Measurements from ENCODE around the gene ANKRD44.
"Not testable (repeated sequence)": the region's sequence is repeated elsewhere in the genome, so short reads cannot be mapped to it uniquely, and the experiment has no call there.

ANKRD44 gene

DNA sequence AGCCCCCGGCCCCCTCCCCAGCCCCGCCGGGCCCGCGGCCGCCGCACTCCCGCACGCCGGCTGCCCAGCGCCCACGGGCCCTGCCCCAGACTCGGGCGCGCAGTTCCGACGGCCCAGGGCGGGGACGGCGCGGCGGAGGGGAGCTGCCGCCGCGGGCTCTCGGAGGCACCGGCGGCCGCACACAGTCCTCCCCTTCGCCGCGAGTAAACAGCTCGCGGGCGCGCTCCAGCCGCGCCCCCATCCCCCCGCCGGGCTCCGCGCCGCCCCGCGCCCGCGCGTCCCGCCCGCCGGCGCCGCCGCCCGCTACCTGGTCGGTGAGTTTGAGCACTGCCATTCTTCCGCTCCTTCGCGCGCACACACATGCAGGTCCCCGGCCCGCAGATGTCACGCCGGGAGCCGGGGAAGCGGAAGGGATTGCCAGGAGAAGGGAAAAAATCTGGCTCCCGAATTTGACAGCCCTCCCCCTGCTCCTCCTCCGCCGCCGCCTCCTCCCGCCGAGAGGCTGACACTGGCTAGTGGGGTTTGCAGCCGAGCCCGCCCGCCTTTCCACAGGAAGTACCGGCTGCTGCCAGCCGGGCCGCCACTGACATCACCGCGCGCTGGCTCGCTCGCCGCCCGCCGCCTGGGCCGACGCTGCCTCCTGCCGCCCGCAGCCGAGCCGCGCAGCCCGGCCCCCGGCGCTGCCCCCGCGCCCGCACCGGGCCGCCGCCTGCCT lies at the start of gene ANKRD44:
ANKRD44 (minus strand) TSS at position 510 of the 715 bp plus-strand sequence; CDS start at position 334, 176 bp downstream.
- peak; percentile 67 to 82 for DNase-seq (ENCODE audit: low read depth in 2 of 2, low spot score in 1 of 2)

DNA sequence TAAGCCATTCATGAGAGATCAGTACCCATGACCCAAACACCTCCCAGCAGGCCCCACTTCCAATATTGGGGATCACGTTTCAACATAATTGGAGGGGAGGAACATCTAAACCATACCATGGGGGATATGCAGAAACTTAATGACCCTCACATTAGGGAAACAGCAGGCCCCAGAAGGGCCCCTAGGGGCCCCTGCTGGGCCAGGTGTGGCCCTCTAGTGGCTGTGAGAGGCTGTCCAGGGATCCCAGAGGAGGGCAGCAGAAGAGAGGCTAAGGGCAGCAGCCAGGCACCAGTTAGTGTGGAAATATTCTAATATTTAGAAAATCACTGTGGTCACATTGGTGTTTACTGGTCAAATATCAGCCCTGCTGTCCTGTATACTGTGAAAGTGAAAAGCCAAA lies 49.3 kb upstream of the ANKRD44 start:
- no peak for DNase-seq (ENCODE audit: low read depth in 2 of 2, low spot score in 1 of 2)

DNA sequence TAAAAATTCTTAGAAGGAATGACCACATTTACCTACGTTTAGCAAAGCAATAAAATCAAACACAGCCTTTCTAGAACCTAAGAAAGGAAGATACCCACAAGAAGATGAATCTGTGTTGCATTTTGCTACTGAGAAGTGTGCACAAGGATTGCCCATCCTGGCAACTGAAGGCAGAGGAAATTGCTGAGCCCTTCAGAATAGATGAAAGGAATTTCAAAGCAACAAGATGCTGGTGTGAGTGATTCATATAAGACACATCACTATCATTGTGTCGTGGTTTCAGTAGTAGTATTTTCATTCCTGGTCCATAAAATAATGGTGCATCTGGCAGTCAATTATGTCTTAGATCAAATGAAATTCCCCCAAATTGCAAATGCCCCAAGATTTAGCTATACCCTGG lies 48.4 kb upstream of the ANKRD44 start:
- DNase-seq (ENCODE audit: low read depth in 2 of 2, low spot score in 1 of 2), result no peak

DNA sequence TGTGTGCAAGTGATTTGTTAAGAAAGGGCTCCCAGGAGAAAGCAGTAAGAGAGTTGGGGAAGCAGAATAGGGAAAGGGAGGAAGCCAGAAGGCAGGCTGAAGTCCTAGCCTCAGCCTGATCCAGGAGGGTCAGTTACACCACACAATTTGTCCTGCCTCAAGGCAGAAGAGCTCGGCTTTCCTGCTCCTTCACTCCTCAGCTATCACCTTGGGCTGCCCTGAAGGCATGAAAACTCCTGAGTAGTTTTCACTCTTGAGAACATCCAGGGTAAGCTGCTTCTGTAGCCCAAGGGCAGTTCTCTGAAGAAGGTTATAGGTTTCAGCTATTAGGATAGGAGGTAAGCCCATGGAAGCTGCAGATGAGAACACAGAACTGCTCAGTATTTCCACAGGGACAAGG lies 47.4 kb upstream of the ANKRD44 start:
- no peak for DNase-seq (ENCODE audit: low read depth in 2 of 2, low spot score in 1 of 2)

DNA sequence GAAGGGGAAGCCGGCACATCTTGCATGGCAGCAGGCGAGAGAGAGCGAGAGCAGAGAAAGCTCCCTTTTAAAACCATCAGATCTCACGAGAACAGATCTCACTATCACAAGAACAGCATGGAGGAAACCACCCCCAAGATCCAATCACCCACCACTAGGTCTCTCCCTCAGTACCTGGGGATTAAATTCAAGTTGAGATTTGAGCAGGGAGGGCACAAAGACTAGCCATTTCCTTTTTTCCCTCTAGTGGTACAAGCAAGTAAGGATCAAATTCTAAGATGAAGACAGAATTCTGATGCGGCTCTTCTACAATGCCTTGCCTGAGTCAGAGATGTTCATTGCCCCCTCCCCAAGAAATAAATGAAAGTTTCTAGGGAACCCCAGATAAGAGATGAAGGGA lies 45.6 kb upstream of the ANKRD44 start:
- no peak for DNase-seq (ENCODE audit: low read depth in 2 of 2, low spot score in 1 of 2)

DNA sequence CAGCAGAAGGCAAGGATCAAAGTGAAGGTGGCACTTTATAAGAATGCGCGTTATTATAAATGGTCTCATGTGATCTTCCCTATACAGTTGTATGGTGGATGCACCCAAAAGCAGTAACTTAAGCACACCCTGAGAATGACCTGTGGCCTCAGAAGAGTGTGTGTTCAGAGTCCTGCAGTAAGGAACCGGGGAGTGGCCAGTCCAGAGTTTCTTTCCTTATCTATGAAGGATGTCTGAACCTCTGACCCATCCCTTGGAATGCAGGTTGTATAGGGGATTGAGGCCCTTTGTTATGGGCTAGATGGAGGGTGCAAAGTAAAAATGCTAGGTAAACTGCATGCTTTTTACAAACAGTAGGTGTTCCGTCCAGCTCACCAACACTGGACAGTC lies 43.6 kb upstream of the ANKRD44 start:
- no peak for DNase-seq (ENCODE audit: low read depth in 2 of 2, low spot score in 1 of 2)

DNA sequence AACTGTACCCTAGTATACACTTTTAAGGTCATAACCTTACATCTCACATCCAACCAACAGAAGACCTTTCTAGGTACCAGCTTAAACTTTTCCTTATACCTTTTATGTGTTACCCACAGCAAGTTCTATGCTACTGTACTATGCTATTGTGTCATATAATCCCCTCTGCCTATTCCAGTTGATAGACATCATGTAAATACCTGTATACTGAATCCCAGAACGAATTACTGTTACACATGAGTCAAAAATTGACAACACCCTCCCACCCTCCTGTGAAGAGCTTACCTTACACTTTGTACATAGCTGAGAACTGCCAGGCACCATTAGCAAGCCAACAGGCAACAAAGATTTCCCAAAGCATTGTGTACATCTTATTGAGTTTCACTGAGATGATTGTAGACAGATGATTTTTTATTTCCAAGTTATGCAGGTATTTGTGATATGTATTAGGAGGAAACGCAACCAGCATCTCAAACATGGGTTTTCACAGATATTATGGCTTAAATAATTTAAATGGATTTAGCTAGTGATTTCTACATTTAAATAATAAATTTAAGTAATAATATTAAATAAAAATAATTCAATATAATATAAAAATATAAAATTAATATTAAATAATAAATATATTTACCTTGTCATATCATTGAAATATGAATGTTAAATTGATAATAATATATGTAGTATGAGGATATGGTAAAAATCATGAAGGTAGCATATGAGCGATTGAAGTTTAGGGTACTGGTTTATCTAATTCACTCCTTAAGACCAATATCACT lies 43.0 kb upstream of the ANKRD44 start:
- no peak for DNase-seq (ENCODE audit: low read depth in 2 of 2, low spot score in 1 of 2)

DNA sequence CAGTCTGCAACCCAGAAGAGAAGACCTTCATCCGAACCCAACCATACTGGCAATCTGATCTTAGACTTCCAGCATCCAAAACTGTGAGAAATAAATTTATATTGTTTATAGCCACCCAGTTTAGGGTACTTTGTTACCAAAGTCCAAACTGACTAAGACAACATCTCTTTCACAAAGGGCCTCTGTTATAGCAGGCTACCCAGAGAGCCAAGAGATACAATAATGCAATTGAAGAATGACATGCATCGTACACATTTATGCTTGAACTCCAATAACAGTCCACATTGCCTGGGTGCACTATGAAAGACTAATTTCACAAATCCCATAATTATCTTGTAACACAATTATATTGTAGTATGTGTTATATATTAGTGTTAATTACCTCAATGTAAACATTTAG lies 39.1 kb upstream of the ANKRD44 start:
- DNase-seq (ENCODE audit: low read depth in 2 of 2, low spot score in 1 of 2), result no peak

DNA sequence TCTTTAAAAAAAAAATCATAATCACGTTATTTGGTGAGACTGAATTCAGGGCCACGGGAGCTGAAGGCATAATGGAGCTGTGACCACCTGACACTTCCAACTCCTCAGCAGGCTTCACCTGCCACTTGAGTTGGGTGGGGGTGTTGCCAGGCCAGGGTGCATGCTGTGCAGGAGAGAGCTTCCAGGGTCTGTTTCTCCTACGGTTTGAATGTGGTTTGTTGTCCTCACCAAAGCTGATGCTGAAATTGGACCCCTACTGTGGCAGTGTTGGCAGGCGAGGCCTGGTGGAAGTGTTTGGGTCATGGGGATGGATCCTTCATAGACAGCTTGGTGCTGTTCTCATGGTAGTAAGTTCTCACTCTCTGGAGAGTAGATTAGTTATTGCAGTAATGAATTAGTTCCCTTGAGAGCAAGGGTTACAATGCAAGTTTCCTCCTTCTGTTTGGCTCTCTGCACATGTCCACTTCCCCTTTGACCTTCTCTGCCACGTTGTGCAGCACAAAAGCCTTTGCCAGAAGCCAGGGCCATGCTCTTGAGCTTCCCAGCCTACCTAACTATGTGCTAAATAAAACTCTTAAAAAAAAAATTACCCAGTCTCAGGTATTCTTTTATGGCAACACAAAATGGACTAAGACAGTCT lies 38.3 kb upstream of the ANKRD44 start:
- DNase-seq (ENCODE audit: low read depth in 2 of 2, low spot score in 1 of 2), result no peak

DNA sequence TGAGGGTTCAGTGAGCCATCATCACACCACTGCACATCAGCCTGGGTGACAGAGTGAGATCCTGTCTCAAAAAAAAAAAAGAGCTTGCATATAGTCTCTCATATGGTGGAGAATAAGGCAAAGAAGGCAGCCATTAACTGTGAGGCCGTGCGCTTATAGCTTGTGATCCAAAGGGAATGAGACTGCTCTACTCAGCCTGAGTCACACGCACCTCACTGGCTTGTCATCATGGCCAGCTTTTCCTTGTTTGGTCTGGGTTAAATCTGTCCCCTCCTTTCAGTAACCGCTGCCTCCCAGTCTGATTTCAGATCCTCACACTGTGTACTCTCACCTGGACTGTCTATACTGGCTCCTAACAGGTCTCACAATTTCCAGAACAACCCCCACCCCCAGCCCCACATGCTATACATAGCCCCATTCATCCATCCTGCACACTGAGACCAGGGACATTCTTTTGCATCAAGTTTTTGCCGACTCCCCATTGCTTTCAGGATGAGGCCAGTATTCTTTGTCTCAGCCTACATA lies 35.3 kb upstream of the ANKRD44 start:
- DNase-seq (ENCODE audit: low read depth in 2 of 2, low spot score in 1 of 2), result no peak

DNA sequence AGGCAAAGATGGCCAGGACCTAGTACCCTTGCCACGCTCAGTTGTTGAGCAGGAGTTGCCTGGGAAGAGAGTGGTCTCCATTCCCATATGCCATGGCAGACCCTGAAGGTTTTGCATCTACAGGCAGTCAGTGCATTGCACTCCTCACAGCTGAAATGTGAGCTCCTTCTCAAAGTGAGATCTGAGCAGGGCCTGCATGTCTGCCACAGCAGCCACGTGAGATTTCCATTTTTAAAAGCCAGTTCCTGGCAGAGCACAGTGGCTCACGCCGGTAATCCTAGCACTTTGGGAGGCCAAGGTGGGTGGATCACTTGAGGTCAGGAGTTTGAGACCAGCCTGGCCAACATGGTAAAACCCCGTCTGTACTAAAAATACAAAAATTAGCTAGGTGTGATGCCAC lies 33.4 kb upstream of the ANKRD44 start:
- DNase-seq (ENCODE audit: low read depth in 2 of 2, low spot score in 1 of 2), result not testable (repeated sequence)

DNA sequence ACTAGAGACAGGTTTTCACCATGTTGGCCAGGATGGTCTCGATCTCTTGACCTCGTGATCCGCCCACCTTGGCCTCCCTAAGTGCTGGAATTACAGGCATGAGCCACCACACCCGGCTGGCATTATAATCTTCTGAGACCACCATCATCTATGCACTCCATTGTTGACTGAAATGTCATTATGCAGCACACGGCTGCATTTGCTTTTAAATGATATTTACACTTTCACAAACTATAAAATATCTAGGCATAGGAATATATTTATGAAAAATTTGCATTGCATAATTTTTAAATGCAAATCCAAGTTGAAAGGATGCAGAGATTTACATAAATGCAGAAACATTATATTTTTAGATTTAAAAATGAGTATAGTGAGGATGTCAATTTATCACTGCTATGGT lies 30.0 kb upstream of the ANKRD44 start:
- no peak for DNase-seq (ENCODE audit: low read depth in 2 of 2, low spot score in 1 of 2)

DNA sequence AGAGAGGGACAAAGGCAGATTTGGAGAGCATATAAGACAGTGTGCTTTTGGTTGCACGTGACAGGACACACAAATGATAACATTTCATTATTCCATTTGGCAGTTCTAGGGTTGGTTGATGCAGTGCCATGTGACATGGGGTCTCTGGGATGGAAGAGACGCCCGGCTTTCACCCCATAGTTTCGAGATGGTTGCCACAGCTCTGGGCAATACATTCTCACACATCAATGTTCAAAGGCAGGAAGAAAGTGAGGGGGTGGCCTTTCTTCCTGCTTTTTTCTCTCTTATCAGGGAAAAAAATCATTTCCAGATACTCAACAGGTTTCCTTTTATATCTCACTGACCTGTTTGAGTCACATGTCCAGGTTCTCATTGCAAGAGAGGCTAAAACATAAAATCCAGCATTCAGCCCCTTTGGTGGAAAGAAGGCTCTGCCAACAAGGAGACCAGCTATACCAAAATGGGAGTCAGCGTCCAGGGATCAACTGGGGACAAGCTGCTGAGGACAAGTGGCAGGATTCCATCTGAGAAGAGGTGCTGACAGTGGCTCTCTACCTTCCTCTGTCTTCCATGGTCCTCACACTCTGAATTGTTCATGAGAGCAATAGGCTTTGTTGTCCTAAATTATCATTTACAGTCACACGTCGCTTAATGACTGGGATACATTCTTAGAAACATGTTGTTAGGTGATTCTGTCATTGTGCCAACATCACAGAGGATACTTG lies 29.1 kb upstream of the ANKRD44 start:
- no peak for DNase-seq (ENCODE audit: low read depth in 2 of 2, low spot score in 1 of 2)

DNA sequence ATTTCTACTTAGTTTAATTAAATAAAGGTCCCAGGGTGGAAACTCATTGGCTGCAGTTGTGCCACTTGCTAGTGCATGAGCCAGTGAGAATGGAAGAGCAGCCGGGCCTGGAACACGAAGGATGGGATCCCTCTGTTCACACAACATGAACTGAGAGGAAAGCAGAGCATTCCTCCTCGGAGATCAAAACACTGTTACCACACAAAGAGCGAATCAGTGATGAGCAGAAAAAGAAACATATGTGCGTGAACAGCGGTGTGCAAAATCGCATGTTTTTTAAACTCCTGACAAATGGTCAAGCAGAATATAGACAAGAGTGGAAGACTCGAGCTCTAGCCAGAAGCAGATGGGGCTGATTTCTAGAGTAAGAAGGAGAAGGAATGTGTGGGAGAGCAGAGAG lies 28.4 kb upstream of the ANKRD44 start:
- DNase-seq (ENCODE audit: low read depth in 2 of 2, low spot score in 1 of 2), result no peak

DNA sequence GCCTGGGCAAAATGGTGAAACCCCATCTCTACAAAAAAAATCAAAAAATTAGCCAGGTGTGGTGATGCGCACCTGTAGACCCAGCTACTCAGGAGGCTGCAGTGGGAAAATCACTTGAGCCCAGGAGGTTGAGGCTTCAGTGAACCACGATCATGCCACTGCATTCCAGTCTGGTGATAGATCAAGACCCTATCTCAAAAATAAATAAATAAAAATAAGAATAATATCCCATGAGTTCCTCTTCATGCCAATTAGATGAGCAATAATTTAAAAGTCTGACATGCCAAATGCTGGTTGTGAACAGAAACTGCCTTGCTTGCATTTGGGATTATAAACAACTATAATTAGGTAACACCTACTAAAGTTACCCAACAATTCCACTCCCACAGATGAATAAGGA lies 22.1 kb upstream of the ANKRD44 start:
- no peak for DNase-seq (ENCODE audit: low read depth in 2 of 2, low spot score in 1 of 2)

DNA sequence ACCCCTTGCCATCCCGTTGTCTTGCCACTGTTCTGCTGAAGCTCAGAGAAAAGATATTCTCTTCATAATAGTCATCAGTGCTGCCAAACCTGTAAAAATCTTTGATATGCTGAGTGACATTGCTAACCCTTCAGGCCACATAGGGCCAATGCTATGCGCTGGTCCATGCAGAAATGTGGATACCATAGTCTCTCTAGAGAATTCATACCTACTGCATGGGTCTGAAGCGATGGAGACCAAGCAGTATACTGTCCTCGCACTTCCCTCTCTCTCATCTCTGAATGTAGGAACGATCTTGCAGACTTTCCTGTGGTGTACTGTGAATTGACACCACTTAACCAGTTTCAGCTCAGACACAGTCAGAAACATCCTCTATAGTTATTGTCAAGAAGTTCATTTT lies 17.9 kb upstream of the ANKRD44 start:
- DNase-seq (ENCODE audit: low read depth in 2 of 2, low spot score in 1 of 2), result no peak

DNA sequence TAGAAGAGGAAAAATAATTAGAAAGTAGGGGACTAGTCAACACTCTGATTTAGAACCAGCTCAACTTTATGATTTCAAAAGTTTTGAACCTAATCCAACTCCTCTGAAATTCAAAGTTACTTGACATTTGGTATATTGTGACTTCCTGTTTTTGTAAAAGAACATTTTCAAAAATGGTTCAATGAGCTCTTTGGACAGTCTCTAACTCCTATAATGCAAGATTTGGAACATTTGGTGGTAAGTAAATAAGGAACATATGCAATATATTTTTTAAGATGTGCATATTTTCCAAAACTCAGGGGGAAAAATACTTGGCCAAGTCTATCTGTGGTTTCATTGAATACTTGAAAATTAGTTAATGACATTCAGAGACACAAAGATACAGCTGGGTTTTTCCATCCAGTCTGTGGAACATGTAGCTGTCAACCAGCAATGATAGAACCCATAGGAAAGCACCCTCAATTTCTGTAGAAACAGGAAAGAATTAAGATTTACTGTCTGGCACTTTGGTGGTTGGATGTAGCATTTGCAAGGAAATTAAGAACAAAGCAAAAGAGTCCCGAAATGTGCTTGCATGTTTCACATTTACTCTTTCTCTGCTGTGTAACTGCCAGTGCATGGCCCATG lies 17.0 kb upstream of the ANKRD44 start:
- no peak for DNase-seq (ENCODE audit: low read depth in 2 of 2, low spot score in 1 of 2)

DNA sequence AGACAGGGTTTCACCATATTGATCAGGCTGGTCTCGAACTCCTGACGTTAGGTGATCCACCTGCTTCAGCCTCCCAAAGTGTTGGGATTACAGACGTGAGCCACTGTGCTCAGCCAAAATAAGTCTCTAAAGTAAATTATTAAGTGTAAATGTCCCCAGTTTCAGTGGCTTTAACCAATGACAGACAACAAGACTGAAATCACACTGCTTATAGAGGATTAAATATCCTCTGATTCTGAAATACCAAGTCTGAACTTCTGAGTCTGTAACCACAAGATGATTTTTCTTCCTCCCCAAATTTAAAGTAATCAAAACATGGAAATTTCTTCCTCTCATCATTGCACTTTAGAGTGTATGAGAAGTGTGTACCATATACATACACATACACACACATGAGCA lies 16.5 kb upstream of the ANKRD44 start:
- no peak for DNase-seq (ENCODE audit: low read depth in 2 of 2, low spot score in 1 of 2)

DNA sequence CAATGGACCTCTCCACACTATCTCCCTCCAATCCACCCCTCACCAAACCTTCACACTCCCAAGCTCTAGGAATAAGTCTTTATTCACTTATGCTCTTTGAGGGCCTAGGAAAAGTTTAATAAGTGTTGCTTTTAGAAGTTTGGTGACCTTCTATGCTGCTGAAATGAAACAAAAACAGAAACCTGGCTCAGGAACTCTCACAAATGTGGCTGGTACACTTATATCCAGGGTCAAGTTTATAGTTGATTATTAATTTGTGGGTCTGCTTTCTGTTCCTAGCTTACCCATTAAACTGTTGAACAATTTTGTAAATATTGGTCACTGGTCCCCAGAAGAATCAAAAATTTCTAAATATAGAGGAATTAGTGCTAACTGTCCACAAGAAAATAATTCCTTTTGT lies 14.2 kb upstream of the ANKRD44 start:
- DNase-seq (ENCODE audit: low read depth in 2 of 2, low spot score in 1 of 2), result no peak

DNA sequence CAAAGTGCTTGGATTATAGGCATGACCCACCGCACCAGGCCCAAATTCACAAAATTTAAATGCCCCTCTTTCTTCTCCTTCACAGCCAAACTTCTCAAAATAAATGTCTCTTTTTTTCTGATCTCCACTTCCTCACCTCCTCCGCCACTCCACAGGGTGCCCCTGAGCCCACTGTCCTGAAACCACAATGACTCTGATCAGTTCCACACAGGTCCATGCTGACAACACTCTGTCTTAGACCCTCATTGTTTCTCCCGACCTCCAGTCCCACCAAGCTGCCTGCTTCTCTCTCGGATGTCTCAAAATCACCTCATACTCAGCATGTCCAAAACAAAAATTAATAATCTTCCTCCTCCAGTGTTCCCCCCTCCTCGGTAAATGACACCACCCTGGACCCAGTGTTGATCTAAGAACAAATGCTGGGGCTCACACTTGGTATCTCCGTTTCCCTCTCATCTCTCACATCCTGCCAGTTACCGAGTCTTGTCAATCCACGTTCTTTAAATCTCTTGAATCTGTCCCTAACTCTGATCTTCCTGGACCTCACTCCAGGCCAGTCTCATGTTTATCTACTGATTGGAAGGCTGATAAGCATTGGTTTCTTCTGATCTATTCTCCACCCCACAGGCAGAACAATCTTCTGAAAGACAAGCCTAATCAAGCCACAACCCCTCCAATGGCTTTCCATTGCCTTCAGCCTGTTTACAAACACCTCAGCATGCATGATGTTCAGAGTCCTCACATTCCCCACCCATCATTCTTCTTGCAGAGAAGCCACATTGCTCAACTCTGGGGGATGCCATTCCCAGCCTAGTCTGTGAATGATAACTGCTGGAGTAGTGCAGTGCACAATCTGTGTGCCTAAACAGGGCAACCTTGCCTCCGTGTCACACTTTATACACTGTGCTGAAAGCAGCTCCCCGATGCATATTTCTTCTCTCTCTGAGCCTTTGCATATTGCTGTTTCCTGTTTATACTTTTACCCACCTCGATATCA lies 12.4 kb upstream of the ANKRD44 start:
- no peak for DNase-seq (ENCODE audit: low read depth in 2 of 2, low spot score in 1 of 2)

Data from stimulated activated CD8-positive, alpha-beta memory T cell treated with anti-CD3 and anti-CD28 coated beads, Interleukin-4, amount 100 ng/mL, for 1 hour (primary cell).